ENCODE measurements around the gene PAPPA.

GRCh38 chr9:116166713-116167112 is 13.1 kb downstream of the PAPPA start:
- peak; percentile 70 for TF ChIP-seq CTCF (conservative IDR thresholded peaks at IDR 0.05; ENCODE audit: low read length)
- no peak for TF ChIP-seq EZH2phosphoT487 (IDR thresholded peaks at IDR 0.05; ENCODE audit: borderline replicate concordance, low read depth, low read length)
